Motor neuron (in vitro differentiated cells): ENCODE data around the gene CCDC88C. TPM values are rescaled to one million over a fixed set of nuclear protein-coding genes. Genes with fewer than 3 reads are reported as not detected.

Experiments
- ATAC-seq, 8 experiments: fragments of 200-7000 bp; cut with Tn5 transposase; replicated peaks in 6 of 8; 2 replicates each; pipeline ENCODE4 v1.8.0; 2021; ENCODE audit warnings: mild to moderate bottlenecking in 8 of 8, moderate library complexity in 8 of 8
- H3K27ac ChIP-seq, 2 donors: fragments of 250-450 bp; sonication (Bioruptor Pico); 2 replicates each; pipeline ENCODE4 v1.9.0; 2021; ENCODE audit warnings: antibody characterized with exemption in 2 of 2, mild to moderate bottlenecking in 2 of 2, moderate library complexity in 1 of 2
- H3K4me1 ChIP-seq, 2 donors: fragments of 250-450 bp; sonication (Bioruptor Pico); replicated peaks in 1 of 2; 2 replicates each; pipeline ENCODE4 v1.6.1; 2021; ENCODE audit warnings: antibody characterized with exemption in 2 of 2, mild to moderate bottlenecking in 2 of 2, moderate library complexity in 1 of 2
- H3K4me3 ChIP-seq, 5 donors: fragments of 250-450 bp; sonication (Bioruptor Pico); 2 replicates each; pipeline ENCODE4 v1.9.0; 2021; ENCODE audit warnings: antibody characterized with exemption in 5 of 5, mild to moderate bottlenecking in 5 of 5, moderate library complexity in 4 of 5
- WGBS, 10 experiments: fragments of 450-650 bp; shearing (Covaris generic); methylation state at CpG; one replicate each; pipeline ENCODE4 v1.0.0; 2022; 5-methylcytosine and 5-hydroxymethylcytosine counted together
- in situ Hi-C, 9 experiments: fragments of 400-800 bp; cut with MboI; loops; one replicate each; pipeline ENCODE4 v1.15.0; 2021; ENCODE audit warnings: low sequenced_read_pairs in 9 of 9, low pct_unique_long_range_greater_than_20kb in 2 of 9; ENCODE audit not compliant: unreplicated experiment in 9 of 9
- total RNA-seq, 8 experiments: library from RNA; unstranded; fragments of 300-600 nt; gene quantifications; 2 replicates each; pipeline versions ENCODE4 v1.2.3 to v1.2.4, GENCODE V29; 2022

The CCDC88C gene
- total RNA-seq, 8 experiments from 2014 or later: 2.6 to 25.2 (median 10.5) TPM

DNA sequence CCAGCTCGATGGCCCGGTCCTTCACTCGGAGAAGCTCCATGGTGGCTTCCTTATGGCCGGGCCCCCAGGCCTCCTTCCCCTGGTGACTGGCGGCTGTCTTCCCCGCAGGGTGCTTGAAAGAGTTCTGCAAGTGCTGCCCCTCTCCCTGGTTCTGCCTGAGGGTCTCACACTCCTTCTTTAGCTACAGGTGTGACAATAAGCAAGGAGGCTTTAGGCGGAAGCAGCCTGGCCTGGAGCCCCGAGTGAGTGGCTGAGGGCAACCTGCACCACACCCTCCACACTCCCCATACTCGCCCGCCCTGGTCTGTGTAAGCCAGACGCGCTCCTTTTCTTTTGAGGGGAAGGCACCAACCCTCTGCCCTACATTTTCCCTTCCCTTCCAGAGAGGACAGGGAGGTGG lies 110.6 kb downstream of the CCDC88C start:
- Histone ChIP-seq H3K27ac (no peak overlapping the region), H3K4me3 (no peak overlapping the region), H3K4me1 (peaks cover 0 to 6% of the 10 kb centered on the region in 2 donors)
- ATAC-seq: no peak
- 69 to 100% (median 97%) methylated on average over 2 to 5 of the region's 12 CpGs; no CpG with 5 or more reads in 6 of the 10 experiments for WGBS, 10 experiments
- in situ Hi-C loops: loop anchor here in 1 of 9 experiments (25.0 kb wide), 1 partner anchor 105 kb away; the partner anchor contains the start of gene CCDC88C

DNA sequence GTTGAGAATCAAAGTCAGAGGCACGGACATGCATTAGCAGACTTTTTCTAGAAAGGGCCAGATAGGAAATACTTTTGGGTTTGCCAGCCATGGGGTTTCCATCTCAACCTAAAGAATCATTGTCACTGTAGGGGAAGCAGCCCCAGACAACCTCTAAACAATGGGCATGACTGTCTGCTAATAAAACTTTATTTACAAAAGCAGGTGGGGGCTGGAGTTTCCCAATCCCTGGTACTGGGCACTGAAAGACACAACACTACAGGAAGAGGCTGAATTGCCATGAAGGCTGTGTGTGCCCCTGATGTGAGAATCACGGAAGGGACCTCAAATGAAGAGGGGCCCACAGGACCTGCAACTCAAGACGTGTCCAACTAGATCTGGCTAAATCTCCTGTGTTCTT lies 111.1 kb downstream of the CCDC88C start:
- Histone ChIP-seq H3K27ac (no peak overlapping the region), H3K4me1 (peaks cover 0 to 6% of the 10 kb centered on the region in 2 donors), H3K4me3 (no peak overlapping the region)
- no peak for ATAC-seq
- WGBS, 10 experiments: 20 to 100% (median 88%) methylated on average over 1 to 3 of the region's 3 CpGs; no CpG with 5 or more reads in 5 of the 10 experiments
- in situ Hi-C loops: loop anchor here in 1 of 9 experiments (25.0 kb wide), 1 partner anchor 106 kb away; the partner anchor contains the start of gene CCDC88C

GRCh38 chr14:91305650-91306431 lies 111.8 kb downstream of the CCDC88C start:
- H3K4me3 ChIP-seq: no peak overlapping the region
- no peak overlapping the region for H3K27ac ChIP-seq
- H3K4me1 ChIP-seq: peaks cover 0 to 6% of the 10 kb centered on the region in 2 donors
- WGBS, 10 experiments: 20 to 93% (median 78%) methylated on average over 1 to 10 of the region's 10 CpGs; no CpG with 5 or more reads in 1 of the 10 experiments
- ATAC-seq: no peak
- in situ Hi-C loops: loop anchor here in 1 of 9 experiments (25.0 kb wide), 1 partner anchor 106 kb away; the partner anchor contains the start of gene CCDC88C

DNA sequence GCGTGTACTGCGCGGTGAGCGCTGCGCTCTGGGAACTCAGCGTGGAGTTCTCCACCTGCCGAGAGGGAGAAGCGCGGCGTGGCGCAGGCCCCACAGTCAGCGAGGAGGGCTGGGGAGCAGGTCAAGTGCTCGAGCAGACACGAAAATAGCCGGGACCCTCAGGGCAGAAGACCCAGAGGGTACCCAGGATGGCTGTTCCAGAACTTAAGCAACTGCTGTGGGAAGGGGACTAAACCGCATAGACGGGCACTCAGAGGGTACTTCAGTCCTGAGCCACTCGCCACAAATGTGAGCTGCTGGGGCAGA lies 113.7 kb downstream of the CCDC88C start:
- ATAC-seq: no peak
- Histone ChIP-seq H3K4me1 (peaks cover 0 to 6% of the 10 kb centered on the region in 2 donors), H3K4me3 (no peak overlapping the region), H3K27ac (no peak overlapping the region)
- in situ Hi-C loops: loop anchor here in 1 of 9 experiments (25.0 kb wide), 1 partner anchor 108 kb away; the partner anchor contains the start of gene CCDC88C
- WGBS, 10 experiments: 40 to 100% (median 98%) methylated on average over 1 to 10 of the region's 18 CpGs; no CpG with 5 or more reads in 2 of the 10 experiments

- 80 to 100% methylated on average over 1 to 4 of the region's 23 CpGs; no CpG with 5 or more reads in 8 of the 10 experiments for WGBS, 10 experiments
- in situ Hi-C loops: loop anchor here in 1 of 9 experiments (25.0 kb wide), 1 partner anchor 109 kb away; the partner anchor contains the start of gene CCDC88C
- peak; percentile 42 to 93 (median 89) for ATAC-seq
- Histone ChIP-seq H3K4me3 (no peak overlapping the region), H3K4me1 (peaks cover 0 to 6% of the 10 kb centered on the region in 2 donors), H3K27ac (no peak overlapping the region)
These were observed 114.3 kb downstream of the CCDC88C start for GRCh38 chr14:91303091-91303923.

DNA sequence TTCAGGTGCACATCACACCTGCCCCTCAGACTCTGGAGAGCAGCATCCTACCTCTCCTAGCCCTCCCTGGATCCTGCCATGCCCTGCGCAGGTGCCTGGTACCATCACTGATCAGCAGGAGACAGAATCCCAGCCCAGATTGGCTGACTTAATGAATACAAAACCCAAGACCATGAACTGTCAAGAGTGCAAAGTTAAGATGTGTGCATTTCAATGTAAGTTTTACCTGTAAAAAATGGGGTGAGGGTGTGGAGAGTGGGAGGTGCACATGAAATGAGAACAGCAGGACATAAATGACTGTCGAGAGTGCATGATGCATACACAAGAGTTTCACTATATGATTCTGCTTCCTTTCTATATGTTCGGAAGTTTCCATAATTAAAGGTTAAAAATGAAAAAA lies 115.2 kb downstream of the CCDC88C start:
- ATAC-seq: no peak
- WGBS, 10 experiments: 95 to 100% (median 100%) methylated on average over 1 to 3 of the region's 3 CpGs; no CpG with 5 or more reads in 4 of the 10 experiments
- in situ Hi-C loops: loop anchor here in 1 of 9 experiments (25.0 kb wide), 1 partner anchor 110 kb away; the partner anchor contains the start of gene CCDC88C

GRCh38 chr14:91300957-91301356 lies 116.7 kb downstream of the CCDC88C start:
- no peak overlapping the region for H3K4me3 ChIP-seq
- H3K27ac ChIP-seq: no peak overlapping the region
- in situ Hi-C loops: loop anchor here in 1 of 9 experiments (25.0 kb wide), 1 partner anchor 111 kb away; the partner anchor contains the start of gene CCDC88C
- H3K4me1 ChIP-seq: peaks cover 0 to 6% of the 10 kb centered on the region in 2 donors
- ATAC-seq: no peak
- 42 to 100% (median 86%) methylated on average over 1 to 4 of the region's 4 CpGs; no CpG with 5 or more reads in 4 of the 10 experiments for WGBS, 10 experiments

More for the DNA sequence above, 115.2 kb downstream of the CCDC88C start:
- peaks cover 0 to 6% of the 10 kb centered on the region in 2 donors for H3K4me1 ChIP-seq
- no peak overlapping the region for H3K4me3 ChIP-seq
- no peak overlapping the region for H3K27ac ChIP-seq

DNA sequence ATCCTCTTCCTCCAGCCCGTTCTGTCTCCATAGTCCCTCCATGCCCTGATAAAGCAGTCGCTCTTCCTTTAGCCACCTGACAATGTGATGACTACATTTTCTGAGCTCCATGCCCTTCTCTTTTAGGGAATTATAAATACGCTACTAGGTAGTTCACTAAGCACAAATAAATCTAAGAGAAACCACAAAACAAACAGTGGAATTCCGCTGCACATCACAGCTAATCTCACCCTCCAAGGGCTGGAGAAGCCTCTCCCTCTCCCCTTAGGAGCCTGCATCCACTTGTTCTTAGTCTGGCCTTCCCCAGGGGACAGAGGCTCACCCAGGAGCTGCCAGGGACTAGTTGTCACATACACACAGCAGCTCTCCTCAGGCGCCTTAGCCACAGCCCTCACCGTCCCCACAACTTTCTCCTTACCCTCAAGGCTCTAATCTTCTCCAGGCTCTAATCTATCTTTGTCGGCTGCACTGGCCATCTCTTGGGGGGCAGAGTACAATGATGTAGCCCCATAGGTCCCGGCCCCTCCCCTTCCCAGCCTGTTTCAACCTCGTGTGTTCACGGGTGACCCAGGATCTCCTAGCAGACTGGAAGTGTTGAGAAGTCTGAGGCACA lies 117.2 kb downstream of the CCDC88C start:
- 70 to 100% (median 91%) methylated on average over 2 to 8 of the region's 10 CpGs; no CpG with 5 or more reads in 3 of the 10 experiments for WGBS, 10 experiments
- in situ Hi-C loops: loop anchor here in 1 of 9 experiments (25.0 kb wide), 1 partner anchor 112 kb away; the partner anchor contains the start of gene CCDC88C
- Histone ChIP-seq H3K4me3 (no peak overlapping the region), H3K27ac (no peak overlapping the region), H3K4me1 (peaks cover 0 to 6% of the 10 kb centered on the region in 2 donors)
- ATAC-seq: no peak

DNA sequence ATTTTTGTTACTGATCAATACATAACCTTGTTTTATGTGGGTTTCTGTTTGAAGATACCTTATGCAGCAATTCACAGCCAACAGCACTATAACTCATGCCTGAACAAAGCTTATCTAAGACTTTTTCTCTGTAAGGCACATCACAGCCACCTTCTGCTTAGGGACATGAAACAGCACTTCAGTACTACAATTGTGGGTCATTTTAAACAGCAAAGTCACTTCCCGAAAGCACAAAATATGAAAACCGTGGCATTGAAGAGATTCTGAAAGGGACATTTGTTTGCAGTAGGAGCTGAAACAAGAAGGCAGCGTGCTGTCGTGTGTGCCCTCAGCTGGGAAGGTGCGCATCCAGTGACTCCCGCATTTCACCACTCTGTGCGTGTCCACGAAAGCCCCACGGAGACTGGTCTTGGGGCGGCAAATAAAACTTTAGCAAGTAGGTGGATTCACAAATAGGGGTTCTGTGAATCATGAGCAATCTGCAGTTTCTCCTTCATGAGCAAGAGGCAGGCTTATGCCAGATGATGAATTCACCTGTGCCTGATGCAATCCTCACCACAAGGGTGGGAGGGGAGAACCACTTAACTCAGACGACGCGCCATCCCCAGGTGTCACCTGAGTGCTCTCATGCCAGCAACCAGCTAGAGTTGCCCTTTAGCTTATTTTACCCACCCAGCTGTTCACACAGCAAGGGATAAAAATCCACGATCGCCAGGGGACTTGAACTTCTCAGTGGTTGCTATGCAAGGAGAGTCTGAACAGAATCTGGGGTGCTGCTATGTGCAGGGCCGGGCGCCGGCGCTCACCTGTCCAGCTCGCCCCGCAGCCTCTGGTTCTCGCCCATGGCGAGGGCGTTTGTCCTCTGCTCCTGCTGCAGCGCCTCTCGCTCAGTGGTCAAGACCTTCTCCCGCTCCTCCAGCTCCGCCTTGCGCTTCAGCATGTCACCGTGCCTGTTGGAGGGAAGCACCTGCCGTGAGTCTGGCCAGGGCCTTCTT lies 118.2 kb downstream of the CCDC88C start:
- peak in 2 of 8 experiments; percentile 12 to 44 for ATAC-seq
- in situ Hi-C loops: loop anchor here in 5 of 9 experiments (25.0 kb wide), 2 partner anchors 113 to 387 kb away; partner anchors contain the start of gene CCDC88C (in 1 of the 5)
- H3K27ac ChIP-seq: no peak overlapping the region
- peaks cover 0 to 6% of the 10 kb centered on the region in 2 donors for H3K4me1 ChIP-seq
- no peak overlapping the region for H3K4me3 ChIP-seq
- WGBS, 10 experiments: 65 to 98% (median 94%) methylated on average over 1 to 13 of the region's 31 CpGs; no CpG with 5 or more reads in 1 of the 10 experiments

GRCh38 chr14:91298576-91298975 lies 119.0 kb downstream of the CCDC88C start:
- 50 to 100% (median 90%) methylated on average over 2 to 10 of the region's 11 CpGs for WGBS, 10 experiments
- no peak for ATAC-seq

GRCh38 chr14:91297081-91297711 lies 120.4 kb downstream of the CCDC88C start:
- ATAC-seq: no peak
- no peaks in the 10 kb centered on the region for H3K4me1 ChIP-seq
- H3K4me3 ChIP-seq: no peak overlapping the region
- 100% methylated on average over 1 to 7 of the region's 16 CpGs; no CpG with 5 or more reads in 7 of the 10 experiments for WGBS, 10 experiments
- in situ Hi-C loops: loop anchor here in 4 of 9 experiments (25.0 kb wide), 1 partner anchor 385 kb away; no protein-coding TSS in a partner anchor
- H3K27ac ChIP-seq: no peak overlapping the region

More at GRCh38 chr14:91298576-91298975, 119.0 kb downstream of the CCDC88C start:
- in situ Hi-C loops: loop anchor here in 4 of 9 experiments (25.0 kb wide), 1 partner anchor 386 kb away; no protein-coding TSS in a partner anchor
- H3K4me1 ChIP-seq: peaks cover 0 to 5% of the 10 kb centered on the region in 2 donors
- no peak overlapping the region for H3K4me3 ChIP-seq
- no peak overlapping the region for H3K27ac ChIP-seq
